Liver (tissue), 9 donors: ENCODE measurements around the gene MCM9. TPM values are rescaled to one million over a fixed set of nuclear protein-coding genes. Genes with fewer than 3 reads are reported as not detected.

ENCODE experiments used
- DNase-seq: peaks from one replicate; pipeline ENCODE4 v3.0.0-alpha.2; 2017; ENCODE audit warnings: low spot score
- H3K27ac ChIP-seq, 2 donors: one replicate each; pipeline ENCODE4 v1.7.0; 2013; ENCODE audit warnings: inconsistent platforms in 2 of 2, low read length in 2 of 2, control low read depth in 1 of 2, low read depth in 1 of 2, mild to moderate bottlenecking in 1 of 2
- H3K27me3 ChIP-seq, 4 donors: one replicate each; pipeline versions ENCODE4 v1.6.1 to v1.7.0; 2013; ENCODE audit warnings: low read length in 3 of 4, inconsistent platforms in 1 of 4, mild to moderate bottlenecking in 1 of 4, moderate library complexity in 1 of 4; ENCODE audit not compliant: control insufficient read depth in 4 of 4, insufficient read depth in 4 of 4
- H3K36me3 ChIP-seq, 4 donors: one replicate each; pipeline versions ENCODE4 v1.6.1 to v1.7.0; 2013; ENCODE audit warnings: low read length in 3 of 4, mild to moderate bottlenecking in 3 of 4, low read depth in 1 of 4, moderate library complexity in 1 of 4; ENCODE audit not compliant: control insufficient read depth in 4 of 4, insufficient read depth in 3 of 4
- H3K4me1 ChIP-seq, 4 donors: one replicate each; pipeline versions ENCODE4 v1.6.1 to v1.7.0; 2013; ENCODE audit warnings: low read length in 3 of 4, mild to moderate bottlenecking in 3 of 4, moderate library complexity in 1 of 4; ENCODE audit not compliant: control insufficient read depth in 4 of 4, insufficient read depth in 4 of 4
- H3K4me3 ChIP-seq, 3 donors: one replicate each; pipeline versions ENCODE4 v1.6.1 to v1.7.0; 2013; ENCODE audit warnings: low read length in 3 of 3, control low read depth in 1 of 3, low read depth in 1 of 3, mild to moderate bottlenecking in 1 of 3
- H3K9ac ChIP-seq, 2 donors: one replicate each; pipeline ENCODE4 v1.7.0; 2013; ENCODE audit warnings: low read length in 2 of 2, mild to moderate bottlenecking in 2 of 2, moderate library complexity in 2 of 2, control low read depth in 1 of 2, low read depth in 1 of 2
- H3K9me3 ChIP-seq, 4 donors: one replicate each; pipeline versions ENCODE4 v1.6.1 to v1.7.0; 2013; ENCODE audit warnings: low read length in 3 of 4; ENCODE audit not compliant: control insufficient read depth in 4 of 4
- EGR1 ChIP-seq, 2 donors: IDR thresholded peaks; 2 replicates each; pipeline ENCODE4 v1.6.1; 2016 to 2018; ENCODE audit warnings: antibody characterized with exemption in 2 of 2, low read depth in 2 of 2
- FOXA1 ChIP-seq: IDR thresholded peaks from 2 replicates; pipeline ENCODE4 v1.6.1; 2016; ENCODE audit warnings: antibody characterized with exemption
- FOXA2 ChIP-seq: IDR thresholded peaks from 2 replicates; pipeline ENCODE4 v1.6.1; 2016; ENCODE audit warnings: antibody characterized with exemption
- GABPA ChIP-seq, 2 donors: IDR thresholded peaks in 1 of 2; conservative IDR thresholded peaks in 1 of 2; 2 replicates each; pipeline ENCODE4 v1.6.1; 2016; ENCODE audit warnings: antibody characterized with exemption in 2 of 2, mild to moderate bottlenecking in 1 of 2, moderate library complexity in 1 of 2
- HNF4A ChIP-seq, 2 donors: conservative IDR thresholded peaks; 2 replicates each; pipeline ENCODE4 v1.6.1; 2016; ENCODE audit warnings: antibody characterized with exemption in 2 of 2, mild to moderate bottlenecking in 2 of 2
- HNF4G ChIP-seq: IDR thresholded peaks from 2 replicates; pipeline ENCODE4 v1.6.1; 2016; ENCODE audit warnings: antibody characterized with exemption
- JUND ChIP-seq, 2 donors: IDR thresholded peaks; 2 replicates each; pipeline ENCODE4 v1.6.1; 2016; ENCODE audit warnings: antibody characterized with exemption in 2 of 2
- NR2F2 ChIP-seq: IDR thresholded peaks from 2 replicates; pipeline ENCODE4 v1.6.1; 2016; ENCODE audit warnings: antibody characterized with exemption
- RAD21 ChIP-seq, 2 donors: IDR thresholded peaks; 2 replicates each; pipeline ENCODE4 v1.6.1; 2016; ENCODE audit warnings: antibody characterized with exemption in 2 of 2, mild to moderate bottlenecking in 2 of 2
- RXRA ChIP-seq, 2 donors: IDR thresholded peaks; 2 replicates each; pipeline ENCODE4 v1.6.1; 2017 to 2018; ENCODE audit warnings: antibody characterized with exemption in 2 of 2, mild to moderate bottlenecking in 1 of 2
- SP1 ChIP-seq: IDR thresholded peaks from 2 replicates; pipeline ENCODE4 v1.6.1; 2018; ENCODE audit warnings: antibody characterized with exemption, mild to moderate bottlenecking
- TAF1 ChIP-seq: conservative IDR thresholded peaks from 2 replicates; pipeline ENCODE4 v1.6.1; 2016; ENCODE audit warnings: antibody characterized with exemption, mild to moderate bottlenecking
- YY1 ChIP-seq: IDR thresholded peaks from 2 replicates; pipeline ENCODE4 v1.6.1; 2016; ENCODE audit warnings: antibody characterized with exemption, mild to moderate bottlenecking
- WGBS: extraction: QIAGEN DNeasy Blood & Tissue Kit; methylation state at CpG from one replicate; pipeline ENCODE4 v1.1.7; 2013; 5-methylcytosine and 5-hydroxymethylcytosine counted together
- polyA plus RNA-seq, 2 donors: library from polyadenylated mRNA; stranded (reverse) in 1 of 2; unstranded in 1 of 2; fragments of 200-250 nt in 1 of 2; fragments of >200 nt in 1 of 2; fragmentation: Nextera tagmentation in 1 of 2; extraction: Ambion mirVana in 1 of 2; gene quantifications; one replicate each; pipeline versions ENCODE4 v1.2.1 to v1.2.3, GENCODE V29; 2013 to 2015
- total RNA-seq, 2 donors: library from RNA; depleted of rRNA; stranded (reverse); fragments of >200 nt; gene quantifications; one replicate each; pipeline ENCODE4 v1.2.3, GENCODE V29; 2014
- TF ChIP-seq, protein P1 (sequence below): IDR thresholded peaks from 2 replicates; pipeline ENCODE4 v1.6.1; 2016; ENCODE audit warnings: antibody characterized with exemption
- TF ChIP-seq, protein P2 (sequence below): IDR thresholded peaks from 2 replicates; pipeline ENCODE4 v1.6.1; 2016; ENCODE audit warnings: antibody characterized with exemption
- TF ChIP-seq, protein P3 (sequence below): IDR thresholded peaks from 2 replicates; pipeline ENCODE4 v1.6.1; 2016; ENCODE audit warnings: antibody characterized with exemption
- TF ChIP-seq, protein P4 (sequence below): IDR thresholded peaks from 2 replicates; pipeline ENCODE4 v1.6.1; 2016; ENCODE audit warnings: antibody characterized with exemption, mild to moderate bottlenecking
- TF ChIP-seq, protein P5 (sequence below): fragments of 150-350 bp; IDR thresholded peaks from 2 replicates; pipeline ENCODE4 v1.5.1; 2017; ENCODE audit warnings: improper control_type of control experiment, low read depth, low read length; ENCODE audit not compliant: missing input control
- donor health status: healthy.
- donor health status: healthy.
- donor health status: healthy.
- donor health status: healthy.
- donor health status: healthy.

Gene MCM9
- total and polyA plus RNA-seq, 4 donors, result 3.6 to 17.4 (median 8.7) TPM

DNA sequence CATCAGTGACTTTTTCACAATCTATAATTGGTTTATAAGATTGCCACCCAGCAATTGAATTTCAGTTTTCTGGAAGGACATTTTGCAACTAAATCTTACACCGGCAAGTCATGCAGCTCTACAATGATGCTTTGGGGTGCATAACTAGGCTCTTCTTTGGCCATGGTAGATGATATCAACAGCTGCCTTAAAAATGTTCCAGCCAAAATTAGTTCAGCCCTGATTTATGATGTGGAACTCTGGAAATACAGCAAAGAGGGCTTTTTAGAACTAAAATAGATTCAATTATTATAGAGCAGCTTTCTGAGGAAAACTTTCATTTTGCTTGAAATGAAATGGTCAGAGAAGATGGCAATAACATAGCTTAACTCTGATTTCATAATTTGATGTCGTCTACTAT lies 18.4 kb upstream of the MCM9 start:
- no peaks in the 10 kb centered on the region for H3K36me3 ChIP-seq
- H3K4me3 ChIP-seq, result no peak overlapping the region
- no peak for TF ChIP-seq FOXA1
- H3K4me1 ChIP-seq, result no peaks in the 10 kb centered on the region
- no peaks in the 10 kb centered on the region for H3K9me3 ChIP-seq
- no peak overlapping the region for H3K9ac ChIP-seq
- DNase-seq, result no peak
- 90% methylated on average over 2 of the region's 2 CpGs for WGBS
- no peak overlapping the region for H3K27ac ChIP-seq
- no peaks in the 10 kb centered on the region for H3K27me3 ChIP-seq

DNA sequence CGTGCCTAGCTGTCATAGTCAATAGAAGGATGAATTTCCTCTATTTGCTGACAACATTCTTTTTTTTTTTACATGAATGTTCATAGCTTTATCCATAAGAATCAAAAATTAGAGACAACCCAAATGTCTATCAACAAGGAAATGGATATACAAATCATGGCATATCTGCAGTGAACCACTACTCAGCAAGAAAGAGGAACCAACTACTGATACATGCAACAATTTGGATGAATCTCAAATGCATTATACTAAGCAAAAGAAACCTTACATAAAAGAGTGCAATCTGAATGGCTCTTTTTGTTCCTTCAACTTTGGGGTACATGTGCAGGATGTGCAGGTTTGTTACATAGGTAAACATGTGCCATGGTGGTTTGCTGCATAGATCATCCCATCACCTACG lies 17.7 kb upstream of the MCM9 start:
- TF ChIP-seq JUND (IDR thresholded peaks at IDR 0.05) (no peak), FOXA2 (no peak), FOXA1 (no peak), HNF4A (conservative IDR thresholded peaks at IDR 0.05) (no peak), SP1 (no peak), EGR1 (IDR thresholded peaks at IDR 0.05; ENCODE audit: low read depth in 2 of 2) (no peak), RXRA (IDR thresholded peaks at IDR 0.05) (no peak), YY1 (no peak), NR2F2 (no peak), GABPA (IDR thresholded peaks at IDR 0.05 in 1 of 2, conservative IDR thresholded peaks at IDR 0.05 in 1 of 2) (no peak), TAF1 (no peak), HNF4G (no peak), RAD21 (IDR thresholded peaks at IDR 0.05) (no peak)
- TF ChIP-seq, protein P1, sequence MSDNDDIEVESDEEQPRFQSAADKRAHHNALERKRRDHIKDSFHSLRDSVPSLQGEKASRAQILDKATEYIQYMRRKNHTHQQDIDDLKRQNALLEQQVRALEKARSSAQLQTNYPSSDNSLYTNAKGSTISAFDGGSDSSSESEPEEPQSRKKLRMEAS, result no peak
- TF ChIP-seq, protein P2, sequence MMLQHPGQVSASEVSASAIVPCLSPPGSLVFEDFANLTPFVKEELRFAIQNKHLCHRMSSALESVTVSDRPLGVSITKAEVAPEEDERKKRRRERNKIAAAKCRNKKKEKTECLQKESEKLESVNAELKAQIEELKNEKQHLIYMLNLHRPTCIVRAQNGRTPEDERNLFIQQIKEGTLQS, result no peak
- TF ChIP-seq, protein P3, sequence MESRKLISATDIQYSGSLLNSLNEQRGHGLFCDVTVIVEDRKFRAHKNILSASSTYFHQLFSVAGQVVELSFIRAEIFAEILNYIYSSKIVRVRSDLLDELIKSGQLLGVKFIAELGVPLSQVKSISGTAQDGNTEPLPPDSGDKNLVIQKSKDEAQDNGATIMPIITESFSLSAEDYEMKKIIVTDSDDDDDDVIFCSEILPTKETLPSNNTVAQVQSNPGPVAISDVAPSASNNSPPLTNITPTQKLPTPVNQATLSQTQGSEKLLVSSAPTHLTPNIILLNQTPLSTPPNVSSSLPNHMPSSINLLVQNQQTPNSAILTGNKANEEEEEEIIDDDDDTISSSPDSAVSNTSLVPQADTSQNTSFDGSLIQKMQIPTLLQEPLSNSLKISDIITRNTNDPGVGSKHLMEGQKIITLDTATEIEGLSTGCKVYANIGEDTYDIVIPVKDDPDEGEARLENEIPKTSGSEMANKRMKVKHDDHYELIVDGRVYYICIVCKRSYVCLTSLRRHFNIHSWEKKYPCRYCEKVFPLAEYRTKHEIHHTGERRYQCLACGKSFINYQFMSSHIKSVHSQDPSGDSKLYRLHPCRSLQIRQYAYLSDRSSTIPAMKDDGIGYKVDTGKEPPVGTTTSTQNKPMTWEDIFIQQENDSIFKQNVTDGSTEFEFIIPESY, result no peak
- TF ChIP-seq, protein P4, sequence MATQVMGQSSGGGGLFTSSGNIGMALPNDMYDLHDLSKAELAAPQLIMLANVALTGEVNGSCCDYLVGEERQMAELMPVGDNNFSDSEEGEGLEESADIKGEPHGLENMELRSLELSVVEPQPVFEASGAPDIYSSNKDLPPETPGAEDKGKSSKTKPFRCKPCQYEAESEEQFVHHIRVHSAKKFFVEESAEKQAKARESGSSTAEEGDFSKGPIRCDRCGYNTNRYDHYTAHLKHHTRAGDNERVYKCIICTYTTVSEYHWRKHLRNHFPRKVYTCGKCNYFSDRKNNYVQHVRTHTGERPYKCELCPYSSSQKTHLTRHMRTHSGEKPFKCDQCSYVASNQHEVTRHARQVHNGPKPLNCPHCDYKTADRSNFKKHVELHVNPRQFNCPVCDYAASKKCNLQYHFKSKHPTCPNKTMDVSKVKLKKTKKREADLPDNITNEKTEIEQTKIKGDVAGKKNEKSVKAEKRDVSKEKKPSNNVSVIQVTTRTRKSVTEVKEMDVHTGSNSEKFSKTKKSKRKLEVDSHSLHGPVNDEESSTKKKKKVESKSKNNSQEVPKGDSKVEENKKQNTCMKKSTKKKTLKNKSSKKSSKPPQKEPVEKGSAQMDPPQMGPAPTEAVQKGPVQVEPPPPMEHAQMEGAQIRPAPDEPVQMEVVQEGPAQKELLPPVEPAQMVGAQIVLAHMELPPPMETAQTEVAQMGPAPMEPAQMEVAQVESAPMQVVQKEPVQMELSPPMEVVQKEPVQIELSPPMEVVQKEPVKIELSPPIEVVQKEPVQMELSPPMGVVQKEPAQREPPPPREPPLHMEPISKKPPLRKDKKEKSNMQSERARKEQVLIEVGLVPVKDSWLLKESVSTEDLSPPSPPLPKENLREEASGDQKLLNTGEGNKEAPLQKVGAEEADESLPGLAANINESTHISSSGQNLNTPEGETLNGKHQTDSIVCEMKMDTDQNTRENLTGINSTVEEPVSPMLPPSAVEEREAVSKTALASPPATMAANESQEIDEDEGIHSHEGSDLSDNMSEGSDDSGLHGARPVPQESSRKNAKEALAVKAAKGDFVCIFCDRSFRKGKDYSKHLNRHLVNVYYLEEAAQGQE, result no peak
- TF ChIP-seq, protein P5, sequence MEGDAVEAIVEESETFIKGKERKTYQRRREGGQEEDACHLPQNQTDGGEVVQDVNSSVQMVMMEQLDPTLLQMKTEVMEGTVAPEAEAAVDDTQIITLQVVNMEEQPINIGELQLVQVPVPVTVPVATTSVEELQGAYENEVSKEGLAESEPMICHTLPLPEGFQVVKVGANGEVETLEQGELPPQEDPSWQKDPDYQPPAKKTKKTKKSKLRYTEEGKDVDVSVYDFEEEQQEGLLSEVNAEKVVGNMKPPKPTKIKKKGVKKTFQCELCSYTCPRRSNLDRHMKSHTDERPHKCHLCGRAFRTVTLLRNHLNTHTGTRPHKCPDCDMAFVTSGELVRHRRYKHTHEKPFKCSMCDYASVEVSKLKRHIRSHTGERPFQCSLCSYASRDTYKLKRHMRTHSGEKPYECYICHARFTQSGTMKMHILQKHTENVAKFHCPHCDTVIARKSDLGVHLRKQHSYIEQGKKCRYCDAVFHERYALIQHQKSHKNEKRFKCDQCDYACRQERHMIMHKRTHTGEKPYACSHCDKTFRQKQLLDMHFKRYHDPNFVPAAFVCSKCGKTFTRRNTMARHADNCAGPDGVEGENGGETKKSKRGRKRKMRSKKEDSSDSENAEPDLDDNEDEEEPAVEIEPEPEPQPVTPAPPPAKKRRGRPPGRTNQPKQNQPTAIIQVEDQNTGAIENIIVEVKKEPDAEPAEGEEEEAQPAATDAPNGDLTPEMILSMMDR, result no peak
- no peaks in the 10 kb centered on the region for H3K4me1 ChIP-seq
- H3K4me3 ChIP-seq, result no peak overlapping the region
- H3K27me3 ChIP-seq, result no peaks in the 10 kb centered on the region
- no peaks in the 10 kb centered on the region for H3K9me3 ChIP-seq
- no peak overlapping the region for H3K27ac ChIP-seq
- no peaks in the 10 kb centered on the region for H3K36me3 ChIP-seq
- DNase-seq, result no peak
- 97% methylated on average over 2 of the region's 2 CpGs for WGBS
- no peak overlapping the region for H3K9ac ChIP-seq
